GM19193 (cell line): ENCODE results near the gene BLNK.

Experiments
- POLR2A ChIP-seq: IDR thresholded peaks from 4 replicates; pipeline ENCODE4 v1.6.1; 2011; ENCODE audit not compliant: insufficient read depth, insufficient read length; ENCODE audit errors: extremely low read depth

Gene BLNK

DNA sequence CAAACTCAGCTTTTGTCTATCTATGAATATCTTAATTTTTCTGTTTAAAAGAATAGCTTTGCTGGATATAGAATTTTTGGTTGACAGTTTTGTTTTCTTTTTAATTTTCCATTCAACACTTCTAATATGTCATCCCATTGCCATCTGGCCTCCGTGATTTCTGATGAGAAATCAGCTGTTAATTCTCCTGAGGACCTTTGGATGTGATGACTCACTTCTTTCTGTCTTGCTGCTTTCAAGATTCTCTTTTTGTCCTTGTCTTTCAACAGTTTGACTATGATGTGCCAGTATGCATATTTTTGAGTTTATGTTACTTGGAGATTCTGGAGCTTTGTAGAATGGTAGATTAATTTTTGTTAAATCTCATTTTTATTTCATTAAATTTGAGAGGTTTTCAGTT, 102.8 kb downstream of the BLNK start:
- no peak for TF ChIP-seq POLR2A

DNA sequence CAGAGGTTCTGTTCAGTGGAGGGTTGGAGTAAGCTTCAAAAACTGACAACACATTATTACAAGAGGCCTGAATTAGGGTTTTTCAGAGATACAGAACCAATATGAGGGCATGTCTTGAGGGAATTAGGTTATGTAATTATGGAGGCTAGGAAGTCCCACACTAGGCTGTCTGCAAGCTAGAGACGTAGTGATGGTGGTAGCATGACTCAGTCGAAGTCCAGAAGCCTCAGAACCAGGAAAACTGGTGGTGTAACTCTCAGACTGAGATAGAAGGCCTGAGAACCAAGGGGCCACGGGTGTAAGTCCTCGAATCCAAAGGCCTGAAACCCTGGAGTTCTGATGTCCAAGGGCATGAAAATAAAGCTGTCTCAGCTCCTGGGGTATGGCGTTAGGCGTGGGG, 105.6 kb downstream of the BLNK start:
- TF ChIP-seq POLR2A = no peak

DNA sequence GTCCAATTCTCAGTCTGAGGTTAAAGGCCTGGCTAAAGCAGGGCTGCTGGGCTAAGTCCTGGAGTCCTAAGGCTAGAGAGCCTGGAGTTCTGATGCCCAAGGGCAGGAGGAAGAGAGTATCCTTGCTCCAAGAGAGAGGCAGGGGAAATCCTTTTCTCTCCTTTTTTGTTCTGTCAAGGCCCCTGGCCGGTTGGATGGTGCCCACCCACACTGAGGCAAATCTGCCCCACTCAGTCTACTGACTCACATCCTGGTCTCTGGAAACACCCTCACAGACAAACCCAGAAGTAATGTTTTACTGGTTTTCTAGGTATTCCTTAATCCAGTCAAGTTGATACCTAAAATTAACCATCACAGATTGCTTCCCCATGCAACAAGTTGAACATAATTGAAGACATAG, 118.3 kb downstream of the BLNK start:
- no peak for TF ChIP-seq POLR2A

DNA sequence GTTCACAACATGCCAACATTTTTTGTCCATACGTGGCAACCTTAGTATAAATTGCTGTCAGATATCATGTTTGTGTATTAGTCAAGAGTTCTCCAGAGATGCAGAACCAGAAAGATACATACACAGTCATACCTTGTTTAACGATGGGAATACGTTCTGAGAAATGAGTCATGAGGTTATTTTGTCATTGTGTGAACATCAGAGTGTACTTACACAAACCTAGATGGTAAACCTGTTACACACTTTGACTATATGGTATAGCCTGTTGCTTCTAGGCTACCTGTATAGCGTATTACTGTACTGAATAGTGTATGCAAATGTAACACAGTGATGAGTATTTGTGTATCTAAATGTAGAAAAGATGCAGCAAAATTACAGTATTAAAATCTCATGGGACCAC, 118.9 kb downstream of the BLNK start:
- TF ChIP-seq POLR2A = no peak
